K562 (cell line): ENCODE measurements around the gene KMT2A. TPM values are rescaled to one million over a fixed set of nuclear protein-coding genes. Genes with fewer than 3 reads are reported as not detected.

ENCODE experiments used
- BCOR ChIP-seq: fragments of 450-650 bp; IDR thresholded peaks from 2 replicates; pipeline ENCODE4 v1.6.1; 2016
- ELF4 ChIP-seq: fragments of 450-650 bp; formaldehyde crosslinking; IDR thresholded peaks from 2 replicates; pipeline ENCODE4 v1.4.0; 2022; ENCODE audit warnings: missing genetic modification characterization
- FOXP1 ChIP-seq: sonication (generic); formaldehyde crosslinking; IDR thresholded peaks from 2 replicates; pipeline ENCODE4 v1.8.0; 2022; ENCODE audit warnings: mild to moderate bottlenecking, missing genetic modification reagents
- FUS ChIP-seq: fragments of 200-400 bp; formaldehyde crosslinking; optimal IDR thresholded peaks from 2 replicates; pipeline ENCODE3; 2017; ENCODE audit warnings: low read depth, low read length
- HNRNPLL ChIP-seq: fragments of 200-400 bp; formaldehyde crosslinking; IDR thresholded peaks from 2 replicates; pipeline ENCODE4 v1.6.1; 2017; ENCODE audit warnings: low read length, low read depth, mild to moderate bottlenecking; ENCODE audit not compliant: poor library complexity, severe bottlenecking
- KHSRP ChIP-seq: fragments of 450-650 bp; IDR thresholded peaks from 2 replicates; pipeline ENCODE4 v1.6.1; 2017
- MAZ ChIP-seq, 2 experiments: fragments of 450-650 bp in 1 of 2; sonication (generic) in 1 of 2; formaldehyde crosslinking; IDR thresholded peaks in 1 of 2; conservative IDR thresholded peaks in 1 of 2; 2 replicates each; pipeline versions ENCODE4 v1.4.0 to v1.5.0; 2020; ENCODE audit warnings: mild to moderate bottlenecking in 1 of 2, missing genetic modification reagents in 1 of 2
- MBD2 ChIP-seq: sonication (generic); IDR thresholded peaks from 2 replicates; pipeline ENCODE4 v1.6.1; 2016; ENCODE audit warnings: low read depth, borderline replicate concordance
- MXI1 ChIP-seq: IDR thresholded peaks from 2 replicates; pipeline ENCODE4 v1.6.1; 2011; ENCODE audit warnings: low read depth, mild to moderate bottlenecking, improper control_type of control experiment, low read length
- NFE2 ChIP-seq: IDR thresholded peaks from 2 replicates; pipeline ENCODE4 v1.6.1; 2014; ENCODE audit warnings: antibody characterized with exemption, low read depth
- NFIC ChIP-seq: fragments of 450-650 bp; IDR thresholded peaks from 2 replicates; pipeline ENCODE4 v1.6.1; 2017; ENCODE audit warnings: mild to moderate bottlenecking, inconsistent platforms
- NR1H2 ChIP-seq: sonication (generic); formaldehyde crosslinking; IDR thresholded peaks from 2 replicates; pipeline ENCODE4 v1.4.0; 2020; ENCODE audit warnings: mild to moderate bottlenecking, missing genetic modification reagents
- SRSF9 ChIP-seq: fragments of 200-400 bp; formaldehyde crosslinking; IDR thresholded peaks from 2 replicates; pipeline ENCODE4 v1.6.1; 2017; ENCODE audit warnings: low read depth, low read length, borderline replicate concordance
- TBL1XR1 ChIP-seq, 2 experiments: IDR thresholded peaks; 2 replicates each; pipeline ENCODE4 v1.6.1; 2012; ENCODE audit warnings: improper control_type of control experiment in 2 of 2, low read length in 2 of 2, mild to moderate bottlenecking in 1 of 2
- ZEB2 ChIP-seq: fragments of 450-650 bp; IDR thresholded peaks from 2 replicates; pipeline ENCODE4 v1.6.1; 2016
- ZFP30 ChIP-seq: fragments of 250-450 bp; sonication (Bioruptor Pico); IDR thresholded peaks from 2 replicates; pipeline ENCODE4 v1.8.0; 2022; ENCODE audit warnings: moderate library complexity, mild to moderate bottlenecking, inconsistent platforms, borderline replicate concordance
- ZNF24 ChIP-seq: fragments of 450-650 bp; IDR thresholded peaks from 2 replicates; pipeline ENCODE4 v1.6.1; 2016
- ZNF695 ChIP-seq: fragments of 450-650 bp; formaldehyde crosslinking; IDR thresholded peaks from 2 replicates; pipeline ENCODE4 v1.4.0; 2020; ENCODE audit warnings: mild to moderate bottlenecking, moderate library complexity
- polyA plus RNA-seq, 8 experiments: library from polyadenylated mRNA; depleted of rRNA in 4 of 8; stranded (reverse) in 5 of 8; unstranded in 3 of 8; fragments of >200 nt; fragmentation: Nextera tagmentation in 2 of 8; fragmentation: Illumina TruSeq in 1 of 8; extraction: Ambion mirVana in 2 of 8; extraction: Trizol in 1 of 8; gene quantifications; 2 replicates each; pipeline versions ENCODE4 v1.2.1 to v1.2.3, GENCODE V29; 2011 to 2014; ENCODE audit warnings: inconsistent platforms in 1 of 8, missing spikeins in 1 of 8
- total RNA-seq, 7 experiments: library from RNA; depleted of rRNA in 6 of 7; stranded (reverse); fragments of >200 nt in 6 of 7; fragmentation: Illumina TruSeq in 2 of 7; extraction: Trizol in 2 of 7; gene quantifications; 2 replicates each; pipeline versions ENCODE4 v1.2.1 to v1.2.3, GENCODE V29; 2011 to 2021; ENCODE audit warnings: low replicate concordance in 1 of 7
- TF ChIP-seq, protein P1 (sequence below): fragments of 450-650 bp; IDR thresholded peaks from one replicate; pipeline ENCODE4 v1.6.1; 2018; ENCODE audit warnings: mild to moderate bottlenecking, moderate library complexity; ENCODE audit not compliant: partially characterized antibody
- TF ChIP-seq, protein P2 (sequence below): fragments of 450-650 bp; formaldehyde crosslinking; IDR thresholded peaks from 2 replicates; pipeline ENCODE4 v1.4.0; 2022; ENCODE audit warnings: missing genetic modification characterization
- TF ChIP-seq, protein P3 (sequence below): fragments of 200-800 bp; sonication (Bioruptor generic); IDR thresholded peaks from 2 replicates; pipeline ENCODE4 v1.6.1; 2017; ENCODE audit warnings: missing genetic modification characterization, missing compliant biosample characterization
- TF ChIP-seq, protein P4 (sequence below): sonication (generic); IDR thresholded peaks from 2 replicates; pipeline ENCODE4 v1.6.1; 2016
- TF ChIP-seq, protein P5 (sequence below): sonication (generic); formaldehyde crosslinking; IDR thresholded peaks from 2 replicates; pipeline ENCODE4 v1.8.0; 2022; ENCODE audit warnings: mild to moderate bottlenecking, missing genetic modification reagents
- TF ChIP-seq, protein P6 (sequence below): fragments of 450-650 bp; IDR thresholded peaks from 2 replicates; pipeline ENCODE4 v1.6.1; 2018; ENCODE audit warnings: mild to moderate bottlenecking, low read depth; ENCODE audit not compliant: partially characterized antibody

Gene KMT2A
- total and polyA plus RNA-seq, 9 of the 15 experiments (the other 6 are each of a cell fraction or from before 2014, with no cell fraction given) = 9.6 to 59.9 (median 32.6) TPM

DNA sequence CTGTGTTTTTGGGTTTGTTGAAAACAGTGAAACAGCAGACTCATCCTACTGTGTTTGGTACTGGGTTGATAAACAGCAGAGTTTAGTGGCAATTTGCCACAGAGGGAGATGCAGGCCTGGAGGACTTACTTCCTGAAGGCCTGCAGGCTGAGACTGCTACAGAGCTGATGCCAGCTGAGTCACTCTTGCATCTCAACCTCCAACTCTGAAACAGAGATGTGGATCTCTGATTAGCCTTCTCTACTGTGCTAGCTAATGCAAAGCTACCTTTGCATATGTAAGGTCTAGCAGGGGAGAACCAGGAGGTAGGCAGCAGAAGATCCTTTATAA is 20.6 kb upstream of the KMT2A start (continued):
- TF ChIP-seq FUS (no peak), ZFP30 (CRISPR knock-in tag) (no peak), MAZ (CRISPR knock-in tag; conservative IDR thresholded peaks at IDR 0.05 in 1 of 2, IDR thresholded peaks at IDR 0.05 in 1 of 2) (0 out of 4 replicates have a peak, but pooled peaks of 1 of the 2 experiments have one; percentile 12), MBD2 (peak; percentile 51; the same call in 1 of the 2 replicates), NFIC (peak; percentile 98), KHSRP (no peak), TBL1XR1 (IDR thresholded peaks at IDR 0.05; ENCODE audit: low read length in 2 of 2) (peak; percentile 65 to 90; a peak in 2 of 4 replicates), ELF4 (CRISPR knock-in tag) (peak; percentile 59; the same call in 1 of the 2 replicates), ZNF695 (CRISPR knock-in tag) (no peak), MXI1 (no peak), BCOR (no peak; the same call in 1 of the 2 replicates), SRSF9 (no peak), HNRNPLL (no peak), NR1H2 (CRISPR knock-in tag) (no peak), ZEB2 (peak; percentile 92), ZNF24 (peak; percentile 71; the same call in 1 of the 2 replicates), NFE2 (peak; percentile 98), FOXP1 (peak; percentile 66; the same call in 1 of the 2 replicates)
- TF ChIP-seq, protein P1, sequence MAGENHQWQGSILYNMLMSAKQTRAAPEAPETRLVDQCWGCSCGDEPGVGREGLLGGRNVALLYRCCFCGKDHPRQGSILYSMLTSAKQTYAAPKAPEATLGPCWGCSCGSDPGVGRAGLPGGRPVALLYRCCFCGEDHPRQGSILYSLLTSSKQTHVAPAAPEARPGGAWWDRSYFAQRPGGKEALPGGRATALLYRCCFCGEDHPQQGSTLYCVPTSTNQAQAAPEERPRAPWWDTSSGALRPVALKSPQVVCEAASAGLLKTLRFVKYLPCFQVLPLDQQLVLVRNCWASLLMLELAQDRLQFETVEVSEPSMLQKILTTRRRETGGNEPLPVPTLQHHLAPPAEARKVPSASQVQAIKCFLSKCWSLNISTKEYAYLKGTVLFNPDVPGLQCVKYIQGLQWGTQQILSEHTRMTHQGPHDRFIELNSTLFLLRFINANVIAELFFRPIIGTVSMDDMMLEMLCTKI = no peak
- TF ChIP-seq, protein P2, sequence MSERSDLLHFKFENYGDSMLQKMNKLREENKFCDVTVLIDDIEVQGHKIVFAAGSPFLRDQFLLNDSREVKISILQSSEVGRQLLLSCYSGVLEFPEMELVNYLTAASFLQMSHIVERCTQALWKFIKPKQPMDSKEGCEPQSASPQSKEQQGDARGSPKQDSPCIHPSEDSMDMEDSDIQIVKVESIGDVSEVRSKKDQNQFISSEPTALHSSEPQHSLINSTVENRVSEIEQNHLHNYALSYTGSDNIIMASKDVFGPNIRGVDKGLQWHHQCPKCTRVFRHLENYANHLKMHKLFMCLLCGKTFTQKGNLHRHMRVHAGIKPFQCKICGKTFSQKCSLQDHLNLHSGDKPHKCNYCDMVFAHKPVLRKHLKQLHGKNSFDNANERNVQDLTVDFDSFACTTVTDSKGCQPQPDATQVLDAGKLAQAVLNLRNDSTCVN (CRISPR knock-in tag) = no peak
- TF ChIP-seq, protein P3, sequence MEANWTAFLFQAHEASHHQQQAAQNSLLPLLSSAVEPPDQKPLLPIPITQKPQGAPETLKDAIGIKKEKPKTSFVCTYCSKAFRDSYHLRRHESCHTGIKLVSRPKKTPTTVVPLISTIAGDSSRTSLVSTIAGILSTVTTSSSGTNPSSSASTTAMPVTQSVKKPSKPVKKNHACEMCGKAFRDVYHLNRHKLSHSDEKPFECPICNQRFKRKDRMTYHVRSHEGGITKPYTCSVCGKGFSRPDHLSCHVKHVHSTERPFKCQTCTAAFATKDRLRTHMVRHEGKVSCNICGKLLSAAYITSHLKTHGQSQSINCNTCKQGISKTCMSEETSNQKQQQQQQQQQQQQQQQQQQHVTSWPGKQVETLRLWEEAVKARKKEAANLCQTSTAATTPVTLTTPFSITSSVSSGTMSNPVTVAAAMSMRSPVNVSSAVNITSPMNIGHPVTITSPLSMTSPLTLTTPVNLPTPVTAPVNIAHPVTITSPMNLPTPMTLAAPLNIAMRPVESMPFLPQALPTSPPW (CRISPR knock-in tag) = peak; percentile 57
- TF ChIP-seq, protein P4, sequence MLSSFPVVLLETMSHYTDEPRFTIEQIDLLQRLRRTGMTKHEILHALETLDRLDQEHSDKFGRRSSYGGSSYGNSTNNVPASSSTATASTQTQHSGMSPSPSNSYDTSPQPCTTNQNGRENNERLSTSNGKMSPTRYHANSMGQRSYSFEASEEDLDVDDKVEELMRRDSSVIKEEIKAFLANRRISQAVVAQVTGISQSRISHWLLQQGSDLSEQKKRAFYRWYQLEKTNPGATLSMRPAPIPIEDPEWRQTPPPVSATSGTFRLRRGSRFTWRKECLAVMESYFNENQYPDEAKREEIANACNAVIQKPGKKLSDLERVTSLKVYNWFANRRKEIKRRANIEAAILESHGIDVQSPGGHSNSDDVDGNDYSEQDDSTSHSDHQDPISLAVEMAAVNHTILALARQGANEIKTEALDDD = peak; percentile 82
- TF ChIP-seq, protein P5, sequence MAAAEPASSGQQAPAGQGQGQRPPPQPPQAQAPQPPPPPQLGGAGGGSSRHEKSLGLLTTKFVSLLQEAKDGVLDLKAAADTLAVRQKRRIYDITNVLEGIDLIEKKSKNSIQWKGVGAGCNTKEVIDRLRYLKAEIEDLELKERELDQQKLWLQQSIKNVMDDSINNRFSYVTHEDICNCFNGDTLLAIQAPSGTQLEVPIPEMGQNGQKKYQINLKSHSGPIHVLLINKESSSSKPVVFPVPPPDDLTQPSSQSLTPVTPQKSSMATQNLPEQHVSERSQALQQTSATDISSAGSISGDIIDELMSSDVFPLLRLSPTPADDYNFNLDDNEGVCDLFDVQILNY (CRISPR knock-in tag) = no peak
- TF ChIP-seq, protein P6, sequence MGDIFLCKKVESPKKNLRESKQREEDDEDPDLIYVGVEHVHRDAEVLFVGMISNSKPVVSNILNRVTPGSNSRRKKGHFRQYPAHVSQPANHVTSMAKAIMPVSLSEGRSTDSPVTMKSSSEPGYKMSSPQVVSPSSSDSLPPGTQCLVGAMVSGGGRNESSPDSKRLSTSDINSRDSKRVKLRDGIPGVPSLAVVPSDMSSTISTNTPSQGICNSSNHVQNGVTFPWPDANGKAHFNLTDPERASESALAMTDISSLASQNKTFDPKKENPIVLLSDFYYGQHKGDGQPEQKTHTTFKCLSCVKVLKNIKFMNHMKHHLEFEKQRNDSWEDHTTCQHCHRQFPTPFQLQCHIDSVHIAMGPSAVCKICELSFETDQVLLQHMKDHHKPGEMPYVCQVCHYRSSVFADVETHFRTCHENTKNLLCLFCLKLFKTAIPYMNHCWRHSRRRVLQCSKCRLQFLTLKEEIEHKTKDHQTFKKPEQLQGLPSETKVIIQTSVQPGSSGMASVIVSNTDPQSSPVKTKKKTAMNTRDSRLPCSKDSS = no peak
